Ecto neural progenitor cell (in vitro differentiated cells): ENCODE results near the gene ST3GAL3.

Experiments
- DNase-seq: peaks from one replicate; pipeline ENCODE4 v3.0.0-alpha.2; 2018; ENCODE audit warnings: low spot score

Gene ST3GAL3, protein sequence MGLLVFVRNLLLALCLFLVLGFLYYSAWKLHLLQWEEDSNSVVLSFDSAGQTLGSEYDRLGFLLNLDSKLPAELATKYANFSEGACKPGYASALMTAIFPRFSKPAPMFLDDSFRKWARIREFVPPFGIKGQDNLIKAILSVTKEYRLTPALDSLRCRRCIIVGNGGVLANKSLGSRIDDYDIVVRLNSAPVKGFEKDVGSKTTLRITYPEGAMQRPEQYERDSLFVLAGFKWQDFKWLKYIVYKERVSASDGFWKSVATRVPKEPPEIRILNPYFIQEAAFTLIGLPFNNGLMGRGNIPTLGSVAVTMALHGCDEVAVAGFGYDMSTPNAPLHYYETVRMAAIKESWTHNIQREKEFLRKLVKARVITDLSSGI

DNA sequence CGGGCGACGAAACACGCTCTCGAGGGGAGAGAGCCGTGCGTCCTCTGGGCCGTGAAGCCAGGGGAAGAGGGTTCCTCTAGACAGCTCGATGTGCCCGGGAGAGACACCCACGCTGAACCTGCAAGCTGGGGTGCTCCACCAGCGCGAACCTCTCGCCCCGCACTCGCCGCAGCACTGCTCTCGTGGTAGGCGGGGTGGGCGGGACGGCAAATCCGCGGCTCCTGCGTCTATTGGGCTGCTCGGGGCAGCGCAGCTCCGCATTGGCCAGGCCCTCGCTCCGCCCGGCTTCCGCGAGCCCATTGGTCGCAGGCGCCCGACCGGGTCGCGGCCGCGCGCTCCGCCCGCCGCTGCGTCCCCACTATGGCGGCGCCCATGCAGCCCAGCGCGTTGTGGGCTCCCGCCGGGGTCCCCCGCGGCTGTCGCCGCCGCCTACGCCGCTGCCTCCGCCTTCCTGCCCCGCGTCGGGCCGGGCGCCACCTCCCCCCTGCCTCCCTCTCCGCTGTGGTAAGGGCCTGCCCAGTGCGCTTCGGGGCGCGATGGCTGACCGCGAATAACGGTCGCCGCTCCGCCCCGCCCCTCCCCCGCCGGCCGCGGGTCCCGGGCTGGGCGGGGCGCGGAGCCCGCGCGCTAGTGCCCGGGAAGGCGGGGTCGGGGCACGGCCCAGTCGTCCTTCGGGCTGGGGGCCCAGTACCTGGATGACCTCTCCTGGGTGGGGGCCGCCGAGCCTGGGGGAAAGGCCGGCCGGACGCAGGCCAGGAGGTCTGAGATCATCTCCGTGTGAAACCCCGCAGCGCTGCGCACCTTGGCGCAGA lies at the start of gene ST3GAL3:
TSS of gene ST3GAL3 (plus strand) at position 347 of the 812 bp plus-strand sequence. CDS start 28,727 bp downstream, outside the sequence.
- peak; percentile 94 for DNase-seq

DNA sequence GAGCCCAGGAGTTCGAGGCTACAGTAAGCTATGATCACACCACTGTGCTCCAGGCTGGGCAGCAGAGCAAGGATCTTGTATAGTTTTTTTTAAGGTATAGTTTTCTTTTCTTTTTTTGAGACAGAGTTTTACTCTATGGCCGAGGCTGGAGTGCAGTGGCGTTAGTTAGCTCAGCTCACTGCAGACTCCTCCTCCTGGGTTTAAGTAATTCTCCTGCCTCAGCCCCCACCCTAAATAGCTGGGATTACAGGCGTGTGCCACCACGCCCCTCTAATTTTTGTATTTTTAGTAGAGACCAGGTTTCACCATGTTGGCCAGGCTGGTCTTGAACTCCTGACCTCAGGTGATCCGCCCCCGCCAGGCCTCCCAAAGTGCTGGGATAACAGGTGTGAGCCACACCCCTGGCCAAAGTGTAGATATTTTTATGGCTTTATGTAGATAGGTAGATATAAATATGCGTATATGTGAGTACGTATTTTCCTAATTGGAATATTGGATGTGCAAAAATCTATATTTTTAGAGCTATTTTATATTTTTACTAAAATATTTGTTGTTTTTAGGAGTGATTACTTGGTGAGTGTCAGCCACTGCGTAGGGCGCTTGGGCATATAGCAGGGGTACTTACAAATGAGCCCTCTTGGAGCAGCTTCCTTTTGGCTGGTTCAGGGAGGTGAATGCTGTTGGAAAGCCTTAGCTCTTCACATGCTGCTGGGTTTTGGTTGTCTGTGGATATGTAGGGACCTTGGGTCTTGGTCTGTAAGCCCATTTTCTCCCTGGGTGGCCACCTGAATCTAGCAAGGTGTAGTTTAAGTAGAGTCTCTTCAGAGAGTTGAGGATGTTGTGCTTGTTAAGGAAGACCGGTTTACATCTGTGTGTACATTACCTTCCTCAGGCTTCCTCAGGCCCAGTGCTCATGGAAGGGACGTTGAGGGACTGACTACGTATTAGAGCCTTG lies 47.8 kb upstream of the ST3GAL3 start:
- DNase-seq, result no peak

DNA sequence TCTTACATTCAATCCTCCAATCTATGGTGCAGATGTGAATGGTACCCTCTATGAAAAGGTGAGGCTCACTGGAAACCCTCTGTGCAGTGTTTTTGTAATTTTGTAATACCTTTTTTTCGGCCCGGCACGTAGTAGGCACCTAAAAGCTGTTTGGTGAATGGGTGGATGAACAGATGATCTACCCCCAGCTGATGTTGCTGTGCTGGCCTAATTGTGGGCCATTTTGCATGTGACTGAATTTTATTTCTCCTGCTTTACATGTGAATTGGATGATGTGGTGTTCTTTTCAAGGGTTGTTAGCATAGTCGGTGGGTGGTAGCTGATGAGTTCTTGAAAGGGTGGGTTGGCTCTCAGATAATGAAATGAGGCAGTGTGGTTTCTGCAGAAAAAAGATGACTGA lies 47.0 kb upstream of the ST3GAL3 start:
- DNase-seq, result no peak

DNA sequence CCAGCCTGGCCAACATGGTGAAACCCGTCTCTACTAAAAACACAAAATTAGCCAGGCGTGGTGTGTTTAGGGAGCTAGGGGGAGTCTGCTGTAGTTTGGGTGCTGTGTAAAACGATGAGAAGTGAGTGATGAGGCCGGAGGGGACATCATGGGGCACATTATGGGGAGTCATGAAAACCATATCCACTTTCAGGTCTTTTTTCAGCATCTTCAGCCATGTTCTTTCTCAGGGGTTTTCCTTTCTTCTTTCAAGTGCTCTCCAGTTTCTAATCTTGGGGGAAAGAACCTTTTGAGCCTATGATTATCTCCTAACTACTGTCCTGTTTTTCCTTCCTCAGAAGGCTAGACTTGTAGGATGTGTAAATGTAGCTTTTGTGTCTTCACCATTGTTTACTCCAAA lies 43.0 kb upstream of the ST3GAL3 start:
- no peak for DNase-seq

DNA sequence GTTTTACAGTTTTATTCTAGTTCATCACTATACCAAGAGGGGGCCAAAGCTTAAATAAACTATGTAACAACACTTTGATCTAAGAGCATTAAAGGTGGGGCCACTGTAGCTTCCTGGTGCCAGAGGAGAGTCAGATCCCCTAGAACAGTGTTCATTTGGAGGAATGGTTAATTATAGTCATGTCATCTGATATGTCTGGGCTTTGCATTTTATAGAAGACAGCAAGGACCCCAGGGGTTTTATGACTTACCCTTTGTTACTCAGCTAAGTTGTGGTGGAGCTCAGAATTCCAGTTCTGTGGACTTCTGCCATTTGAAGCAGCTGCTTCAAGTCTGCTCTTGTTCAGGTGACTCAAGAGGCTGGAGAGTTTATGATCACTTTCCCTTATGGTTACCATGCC lies 40.7 kb upstream of the ST3GAL3 start:
- no peak for DNase-seq

DNA sequence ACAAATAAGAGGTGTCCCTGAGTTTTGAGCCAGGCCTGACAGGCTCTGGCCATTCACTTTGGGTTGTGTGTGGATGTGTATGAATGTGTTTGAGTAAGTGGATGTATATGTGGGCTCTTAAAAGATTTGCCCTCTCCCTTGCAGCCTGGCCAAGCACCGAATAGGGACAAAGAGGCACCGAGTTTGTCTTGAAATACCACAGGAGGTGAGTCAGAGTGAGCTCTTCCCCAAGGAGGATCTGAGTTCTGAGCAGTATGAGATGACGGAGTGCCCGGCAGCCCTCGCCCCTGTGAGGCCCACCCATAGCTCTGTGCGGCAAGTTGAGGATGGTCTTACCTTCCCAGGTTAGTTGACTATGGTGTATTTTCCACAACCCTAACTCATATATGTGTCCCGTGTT lies 38.4 kb upstream of the ST3GAL3 start:
- DNase-seq, result no peak

DNA sequence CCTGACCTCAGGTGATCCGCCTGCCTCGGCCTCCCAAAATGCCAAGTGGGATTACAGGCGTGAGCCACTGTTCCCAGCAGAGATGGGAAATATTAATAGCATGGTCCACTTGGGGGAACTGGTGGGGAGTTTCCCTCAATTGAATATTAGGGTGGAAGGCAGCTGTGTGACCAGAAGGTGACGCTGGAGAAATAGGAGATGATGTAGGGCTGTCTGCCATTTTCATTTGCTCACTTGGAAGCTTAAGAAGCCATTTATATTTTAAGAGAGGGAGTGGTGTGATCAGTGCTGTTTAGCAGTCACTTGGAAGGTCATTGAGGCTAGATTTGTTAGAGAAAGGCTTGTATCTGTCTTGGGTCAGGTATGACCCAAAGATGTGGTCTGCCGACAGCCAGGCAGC lies 37.5 kb upstream of the ST3GAL3 start:
- DNase-seq, result no peak

DNA sequence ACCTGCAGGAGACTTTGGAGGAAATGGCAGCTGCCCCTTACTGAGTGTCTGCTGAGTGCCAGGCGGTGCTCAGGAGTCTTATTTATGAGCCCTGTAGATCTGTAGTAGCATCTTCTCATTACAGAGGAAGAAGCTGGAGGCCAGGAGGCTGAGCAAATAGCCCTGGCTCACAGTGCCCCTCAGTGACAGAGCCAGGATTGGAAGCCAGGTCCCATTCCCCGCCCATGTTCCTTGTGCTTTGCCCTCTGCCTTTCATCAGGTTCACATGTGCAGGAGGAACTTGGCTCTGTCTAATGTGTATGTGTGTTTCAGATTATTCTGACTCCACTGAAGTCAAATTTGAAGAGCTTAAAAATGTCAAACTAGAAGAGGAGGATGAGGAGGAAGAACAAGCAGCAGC lies 36.1 kb upstream of the ST3GAL3 start:
- DNase-seq, result no peak

DNA sequence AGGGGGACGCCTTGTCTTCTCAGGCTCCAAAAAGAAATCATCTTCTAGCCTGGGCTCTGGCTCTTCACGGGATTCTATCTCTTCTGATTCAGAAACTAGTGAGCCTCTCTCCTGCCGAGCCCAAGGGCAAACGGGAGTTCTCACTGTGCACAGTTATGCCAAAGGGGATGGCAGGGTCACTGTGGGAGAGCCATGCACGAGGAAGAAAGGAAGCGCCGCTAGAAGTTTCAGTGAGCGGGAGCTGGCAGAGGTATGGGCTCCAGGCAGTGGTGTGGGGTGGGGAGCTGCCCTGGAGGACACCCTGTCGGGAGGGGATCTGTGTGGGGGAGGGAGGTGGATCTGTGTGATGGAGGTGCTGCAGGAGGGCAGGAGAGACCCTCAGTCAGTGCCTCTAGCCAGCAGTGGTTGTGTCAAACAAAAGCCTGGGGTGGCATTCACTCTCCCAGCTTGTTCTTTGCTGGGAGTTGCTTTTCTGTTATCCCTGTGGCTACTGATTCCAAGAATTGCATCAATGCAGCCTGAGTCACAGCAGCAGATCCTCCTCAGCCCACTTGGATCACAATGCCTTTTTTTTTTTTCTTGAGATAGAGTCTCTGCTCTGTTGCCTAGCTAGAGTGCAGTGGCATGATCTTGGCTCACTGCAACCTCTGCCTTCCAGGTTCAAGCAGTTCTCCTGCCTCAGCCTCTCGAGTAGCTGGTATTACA lies 35.6 kb upstream of the ST3GAL3 start:
- no peak for DNase-seq

DNA sequence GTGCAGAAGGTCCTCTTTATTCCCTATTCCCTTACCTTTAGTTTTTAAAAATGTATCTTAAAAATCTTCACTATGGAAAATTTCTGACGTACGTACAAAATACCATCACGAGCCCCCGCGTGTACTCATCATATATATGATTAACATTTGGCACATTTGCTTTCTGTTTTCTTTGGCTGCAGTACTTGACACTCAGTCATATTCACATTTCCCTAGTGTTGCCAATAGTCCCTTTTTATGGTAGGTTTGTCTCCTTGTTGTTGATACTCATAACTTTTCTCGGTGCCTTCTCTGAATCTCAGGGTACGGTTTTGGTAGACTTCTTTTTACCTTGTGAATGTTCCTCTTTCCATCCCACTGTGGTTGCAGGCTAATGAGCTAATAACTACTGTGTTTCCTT lies 34.1 kb upstream of the ST3GAL3 start:
- no peak for DNase-seq

DNA sequence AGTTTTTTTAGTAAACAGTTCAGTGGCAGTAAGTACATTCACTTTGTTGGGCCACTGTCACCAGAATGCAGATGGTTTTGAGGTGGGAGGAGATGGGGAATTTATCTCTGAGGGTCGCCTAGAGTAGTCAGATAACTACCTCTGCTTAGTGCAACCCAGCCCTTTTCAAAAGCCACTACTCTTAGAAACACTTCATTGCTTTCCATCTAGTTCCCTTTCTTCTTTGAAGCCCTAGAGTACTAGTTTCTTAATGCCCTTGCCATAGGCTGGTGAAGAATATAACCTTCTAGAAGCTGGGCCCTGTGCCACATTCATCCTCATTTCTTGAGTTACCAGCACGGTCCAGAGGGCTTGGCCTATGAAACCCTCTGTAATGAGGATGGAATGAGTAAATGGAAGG lies 28.4 kb upstream of the ST3GAL3 start:
- no peak for DNase-seq

DNA sequence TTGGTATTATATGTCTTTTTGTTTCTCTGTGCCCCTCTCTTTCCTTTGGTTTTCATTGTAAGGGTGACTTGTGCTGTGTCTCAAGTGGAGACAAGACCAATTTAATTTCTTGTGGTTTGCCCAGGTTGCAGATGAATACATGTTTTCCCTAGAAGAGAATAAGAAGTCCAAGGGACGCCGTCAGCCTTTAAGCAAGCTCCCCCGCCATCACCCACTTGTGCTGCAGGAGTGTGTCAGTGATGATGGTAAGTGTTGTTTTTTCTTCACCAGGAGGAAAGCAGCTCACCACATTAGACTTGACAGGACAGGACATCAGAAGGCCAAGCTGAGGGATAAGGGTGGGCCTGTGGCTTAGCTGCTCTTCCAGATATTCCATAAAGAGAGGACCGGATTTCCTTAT lies 23.8 kb upstream of the ST3GAL3 start:
- no peak for DNase-seq

DNA sequence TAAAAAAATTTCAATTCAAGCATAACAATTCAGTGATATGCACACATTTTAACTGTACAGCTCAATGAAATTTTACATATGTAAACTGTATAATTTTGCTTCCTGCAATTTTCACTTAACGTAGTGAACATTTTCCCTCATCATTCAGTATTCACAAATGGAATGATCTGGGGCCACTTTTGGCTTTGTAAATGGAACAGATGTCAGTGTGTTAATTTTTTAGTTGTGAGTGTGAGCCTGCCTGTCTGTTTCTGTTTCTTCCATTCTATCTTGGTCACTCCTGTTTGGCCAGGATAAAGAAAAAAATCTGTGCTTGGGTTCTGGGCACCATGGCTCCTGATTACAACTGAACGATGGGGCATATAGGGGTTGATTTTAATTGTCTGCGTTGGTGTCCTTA lies 20.5 kb upstream of the ST3GAL3 start:
- DNase-seq, result no peak

DNA sequence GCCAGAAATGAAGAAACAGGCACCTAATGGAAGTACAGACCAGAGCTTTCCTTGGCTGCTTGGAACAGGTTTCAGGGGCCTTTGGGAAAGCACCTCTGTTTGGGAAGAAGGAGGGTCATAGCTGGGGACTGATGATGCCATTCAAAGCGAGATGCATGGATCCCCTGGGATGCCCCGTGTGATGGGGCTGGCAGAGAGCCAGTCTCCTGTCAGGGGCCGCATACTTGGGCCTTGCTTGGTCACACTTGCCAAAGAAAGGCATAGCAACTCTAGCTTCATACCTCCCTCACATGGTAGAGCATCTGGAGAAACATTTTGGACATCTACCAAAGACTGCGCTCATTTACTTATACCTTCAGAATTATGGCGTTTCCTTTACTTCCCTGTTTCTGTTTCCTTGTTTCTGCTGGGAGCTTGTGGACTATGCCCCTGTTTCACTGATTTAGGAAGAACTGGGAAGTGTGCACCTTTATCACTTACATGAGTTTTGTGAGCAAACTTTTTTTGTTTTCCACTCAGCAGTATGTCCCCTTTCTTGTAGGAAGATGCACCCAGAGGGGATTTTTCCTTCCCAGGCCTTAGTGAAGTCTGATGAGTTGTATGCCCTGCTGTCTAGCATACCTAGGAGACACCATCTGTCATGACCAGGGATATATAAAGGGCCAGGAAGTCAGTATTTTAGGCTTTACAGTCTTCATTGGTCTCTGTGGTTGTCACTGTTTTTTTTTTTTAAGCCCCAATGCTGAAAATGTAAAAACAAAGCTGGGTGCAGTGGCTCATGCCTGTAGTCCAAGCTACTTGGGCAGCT lies 19.8 kb upstream of the ST3GAL3 start:
- no peak for DNase-seq

DNA sequence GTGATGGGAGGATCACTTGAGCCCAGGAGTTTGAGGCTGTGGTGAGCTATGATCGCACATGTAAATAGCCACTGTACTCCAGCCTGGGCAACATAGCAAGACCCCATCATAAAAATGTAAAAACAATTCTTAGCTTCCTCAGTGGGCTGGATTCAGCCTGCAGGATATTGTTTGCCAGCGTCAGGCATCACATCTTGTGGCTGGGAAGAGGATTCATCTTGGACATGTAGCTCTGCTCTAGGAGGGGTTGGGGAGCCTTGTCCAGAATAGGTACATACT lies 19.3 kb upstream of the ST3GAL3 start:
- no peak for DNase-seq

DNA sequence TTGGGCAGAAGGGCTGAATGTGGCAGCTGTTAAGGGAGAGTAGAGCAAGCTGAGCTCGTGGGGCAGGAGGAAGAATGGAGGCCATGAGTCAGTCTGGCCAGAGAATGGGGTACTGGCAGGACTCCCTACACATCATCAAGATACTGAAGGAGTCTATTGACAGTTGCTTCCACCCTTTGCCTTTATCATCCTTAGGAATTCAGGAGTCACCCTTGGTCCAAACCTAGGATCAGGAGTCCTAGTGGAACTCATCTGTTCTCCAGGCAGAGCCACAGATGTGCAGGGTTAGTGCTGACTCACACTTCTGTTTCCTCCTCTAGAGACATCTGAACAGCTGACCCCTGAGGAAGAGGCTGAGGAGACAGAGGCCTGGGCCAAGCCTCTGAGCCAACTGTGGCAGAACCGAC lies 18.7 kb upstream of the ST3GAL3 start:
- no peak for DNase-seq

DNA sequence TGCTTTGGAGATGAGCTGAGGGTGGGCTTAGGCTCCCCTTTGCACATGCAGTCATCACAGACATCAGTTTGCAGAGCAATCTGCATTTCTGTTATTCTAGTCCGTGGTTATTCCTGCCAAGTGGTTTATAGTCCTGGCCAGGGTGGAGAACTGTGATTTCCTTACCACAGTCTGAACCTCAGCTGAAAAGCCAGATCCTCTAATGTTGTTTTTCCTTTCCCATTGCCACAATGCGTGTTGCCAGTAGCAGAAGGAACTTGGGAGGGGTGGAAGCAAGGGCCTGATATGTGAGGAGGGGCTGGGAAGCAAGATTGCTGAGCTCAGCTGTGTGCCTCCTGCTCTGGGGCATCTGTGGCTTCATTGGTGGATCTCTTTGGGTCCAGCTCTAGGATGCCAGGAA lies 18.0 kb upstream of the ST3GAL3 start:
- DNase-seq, result no peak

DNA sequence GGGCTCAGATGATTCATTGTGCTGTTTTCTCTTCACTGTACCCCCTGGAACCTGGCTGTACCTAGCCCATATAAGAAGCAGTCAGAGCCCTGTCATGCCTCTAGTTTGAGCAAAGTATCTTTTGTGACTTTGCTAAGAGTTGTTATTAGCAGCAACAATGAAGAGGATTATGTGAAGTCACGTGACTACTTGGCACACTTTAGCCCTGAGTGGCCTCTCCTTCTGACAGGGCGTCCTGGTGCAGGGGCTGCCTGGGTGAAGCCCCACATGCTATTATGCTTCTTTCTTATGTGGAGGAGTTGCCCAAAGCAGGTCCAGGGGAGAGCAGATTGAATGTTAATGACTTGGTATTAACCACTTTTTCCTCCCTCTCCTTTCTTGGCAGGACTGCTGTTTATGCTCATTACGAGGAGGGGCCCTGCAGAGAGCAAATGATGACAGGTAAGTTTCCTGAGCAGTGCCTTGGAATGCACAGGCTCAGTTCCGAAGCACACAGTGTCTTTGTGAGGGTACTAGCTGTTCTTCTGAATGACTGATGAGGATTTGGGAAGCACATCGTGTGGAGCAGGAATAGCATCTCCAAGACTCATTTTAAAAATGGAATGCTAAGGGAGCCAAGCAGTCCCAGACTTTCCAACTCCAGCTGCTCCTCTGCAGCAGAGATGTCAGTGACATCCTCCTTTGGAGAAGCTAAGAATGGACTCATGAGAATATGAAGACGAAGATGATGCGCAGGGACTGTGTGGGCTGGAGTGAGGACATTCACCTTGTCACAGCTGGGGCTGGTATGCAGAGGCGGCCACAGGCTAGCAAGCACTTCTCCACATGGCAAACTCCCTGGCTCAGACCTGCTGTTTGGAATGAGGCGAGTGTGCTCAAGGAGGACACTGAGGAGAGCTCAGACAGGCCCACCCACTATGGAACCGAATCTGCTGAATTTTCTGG lies 15.2 kb upstream of the ST3GAL3 start:
- DNase-seq, result no peak

DNA sequence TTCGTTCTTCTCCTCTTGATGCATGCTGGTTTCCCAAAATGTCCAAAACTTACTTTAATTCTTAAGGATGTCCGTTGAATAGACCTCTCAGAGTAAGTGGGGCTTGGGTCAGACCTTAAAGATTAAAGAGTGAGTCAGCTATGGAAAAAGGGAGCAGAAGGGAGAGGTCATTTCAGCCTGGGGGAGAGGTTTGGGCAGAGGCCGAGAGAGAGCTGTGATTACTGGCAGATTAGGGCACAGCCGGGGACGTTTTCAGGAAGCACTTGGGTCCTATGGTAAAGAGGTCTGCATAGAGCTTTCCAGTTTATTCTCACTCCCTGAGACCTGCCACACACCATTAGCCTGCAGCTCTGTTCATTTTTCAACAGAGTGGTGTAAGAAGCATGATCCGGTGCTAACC lies 14.0 kb upstream of the ST3GAL3 start:
- DNase-seq, result no peak

DNA sequence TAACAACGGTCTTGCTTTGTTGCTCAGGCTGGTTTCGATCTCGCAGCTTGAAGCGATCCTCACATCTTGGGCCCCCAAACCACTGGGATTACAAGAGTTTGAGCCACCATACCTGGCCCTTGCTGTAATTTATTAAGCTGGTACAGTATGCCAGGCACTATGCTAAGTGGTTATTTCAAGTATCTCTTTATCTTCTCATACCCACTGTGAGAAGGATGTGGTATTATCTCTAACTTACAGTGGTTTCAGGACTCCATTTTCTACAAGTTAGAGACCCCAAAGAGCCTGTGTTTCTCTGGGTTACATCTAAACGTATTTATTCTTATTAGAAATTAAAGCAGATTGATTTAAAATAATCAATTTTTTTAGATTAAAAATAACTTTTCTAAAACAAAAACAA lies 8.1 kb upstream of the ST3GAL3 start:
- DNase-seq, result no peak
